Mammary epithelial cell (primary cell): ENCODE results near the gene GGNBP2.

Experiments
- EZH2 ChIP-seq: IDR thresholded peaks from 2 replicates; pipeline ENCODE4 v1.6.1; 2012; ENCODE audit warnings: low read length, inconsistent platforms, borderline replicate concordance
- TF ChIP-seq, protein P1 (sequence below), 2 donors: IDR thresholded peaks in 1 of 2; conservative IDR thresholded peaks in 1 of 2; 2 replicates each; pipeline ENCODE4 v1.5.1; 2011 to 2012; ENCODE audit warnings: inconsistent platforms in 2 of 2, low read length in 2 of 2, mild to moderate bottlenecking in 2 of 2, control low read depth in 1 of 2, low read depth in 1 of 2; ENCODE audit not compliant: insufficient read depth in 1 of 2; ENCODE audit errors: extremely low read depth in 1 of 2

DNA sequence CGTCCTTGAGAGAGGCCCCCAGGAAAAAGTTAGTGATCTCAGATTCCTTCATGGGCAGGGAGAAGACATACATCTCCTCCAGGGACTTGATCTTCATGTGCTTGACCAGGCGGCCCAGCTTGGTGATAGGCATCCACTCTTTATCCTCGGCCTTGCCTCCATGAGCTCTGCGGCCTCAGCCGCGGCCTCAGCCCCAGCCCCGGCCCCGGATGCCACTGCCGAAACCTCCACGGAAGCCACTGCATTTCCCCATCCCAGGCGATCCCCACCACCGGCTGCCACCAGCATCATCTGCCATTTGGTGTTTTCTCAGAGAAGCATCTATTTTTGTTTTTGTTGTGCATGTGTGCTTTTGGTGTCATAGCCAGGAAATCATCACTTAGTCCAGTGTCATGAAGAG is 30.3 kb downstream of the GGNBP2 start:
- TF ChIP-seq, protein P1, sequence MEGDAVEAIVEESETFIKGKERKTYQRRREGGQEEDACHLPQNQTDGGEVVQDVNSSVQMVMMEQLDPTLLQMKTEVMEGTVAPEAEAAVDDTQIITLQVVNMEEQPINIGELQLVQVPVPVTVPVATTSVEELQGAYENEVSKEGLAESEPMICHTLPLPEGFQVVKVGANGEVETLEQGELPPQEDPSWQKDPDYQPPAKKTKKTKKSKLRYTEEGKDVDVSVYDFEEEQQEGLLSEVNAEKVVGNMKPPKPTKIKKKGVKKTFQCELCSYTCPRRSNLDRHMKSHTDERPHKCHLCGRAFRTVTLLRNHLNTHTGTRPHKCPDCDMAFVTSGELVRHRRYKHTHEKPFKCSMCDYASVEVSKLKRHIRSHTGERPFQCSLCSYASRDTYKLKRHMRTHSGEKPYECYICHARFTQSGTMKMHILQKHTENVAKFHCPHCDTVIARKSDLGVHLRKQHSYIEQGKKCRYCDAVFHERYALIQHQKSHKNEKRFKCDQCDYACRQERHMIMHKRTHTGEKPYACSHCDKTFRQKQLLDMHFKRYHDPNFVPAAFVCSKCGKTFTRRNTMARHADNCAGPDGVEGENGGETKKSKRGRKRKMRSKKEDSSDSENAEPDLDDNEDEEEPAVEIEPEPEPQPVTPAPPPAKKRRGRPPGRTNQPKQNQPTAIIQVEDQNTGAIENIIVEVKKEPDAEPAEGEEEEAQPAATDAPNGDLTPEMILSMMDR (conservative IDR thresholded peaks at IDR 0.05 in 1 of 2, IDR thresholded peaks at IDR 0.05 in 1 of 2; ENCODE audit: extremely low read depth in 1 of 2, insufficient read depth in 1 of 2, low read depth in 1 of 2, low read length in 2 of 2): no peak
- no peak for TF ChIP-seq EZH2
